Stimulated activated CD4-positive, alpha-beta T cell treated with anti-CD3 and anti-CD28 coated beads, Interleukin-1b, Interleukin-23, amount 100 ng/mL, for 1 hour (primary cell): ENCODE data around the gene BRINP2.

Experiments
- DNase-seq, 2 donors: peaks; one replicate each; pipeline ENCODE4 v3.0.0-alpha.2; 2020; ENCODE audit warnings: low read depth in 2 of 2

BRINP2 gene

GRCh38 chr1:177170756-177171535, at the start of gene BRINP2:
Gene BRINP2, plus strand, starts transcription at chr1:177170958. Its CDS starts 58,919 bp downstream, at chr1:177229877.
- no peak for DNase-seq

GRCh38 chr1:177122461-177123251, 48.1 kb upstream of the BRINP2 start:
- no peak for DNase-seq

- DNase-seq = no peak
Measured at GRCh38 chr1:177124577-177125278, 46.0 kb upstream of the BRINP2 start.

- DNase-seq = no peak
Measured at GRCh38 chr1:177126267-177126666, 44.5 kb upstream of the BRINP2 start.

GRCh38 chr1:177128665-177129281, 42.0 kb upstream of the BRINP2 start:
- DNase-seq = no peak

- no peak for DNase-seq
Measured at GRCh38 chr1:177130451-177130945, 40.3 kb upstream of the BRINP2 start.

- no peak for DNase-seq
Measured at GRCh38 chr1:177131723-177132122, 39.0 kb upstream of the BRINP2 start.

- no peak for DNase-seq
Measured at GRCh38 chr1:177132141-177132540, 38.6 kb upstream of the BRINP2 start.

- DNase-seq = no peak
Measured at GRCh38 chr1:177133977-177134538, 36.7 kb upstream of the BRINP2 start.

GRCh38 chr1:177135250-177135649, 35.5 kb upstream of the BRINP2 start:
- no peak for DNase-seq

- DNase-seq = no peak
Measured at GRCh38 chr1:177137814-177138213, 32.9 kb upstream of the BRINP2 start.

- DNase-seq = no peak
Measured at GRCh38 chr1:177138347-177138746, 32.4 kb upstream of the BRINP2 start.

- no peak for DNase-seq
Measured at GRCh38 chr1:177142010-177142409, 28.7 kb upstream of the BRINP2 start.

- DNase-seq = no peak
Measured at GRCh38 chr1:177142791-177143271, 27.9 kb upstream of the BRINP2 start.

GRCh38 chr1:177145106-177146070, 25.4 kb upstream of the BRINP2 start:
- DNase-seq = no peak

GRCh38 chr1:177146499-177146898, 24.3 kb upstream of the BRINP2 start:
- no peak for DNase-seq

- no peak for DNase-seq
Measured at GRCh38 chr1:177162243-177162642, 8.5 kb upstream of the BRINP2 start.

GRCh38 chr1:177163844-177164379, 6.8 kb upstream of the BRINP2 start:
- DNase-seq = no peak

- no peak for DNase-seq
Measured at GRCh38 chr1:177164380-177165068, 6.2 kb upstream of the BRINP2 start, which contains the start of gene ASTN1. Gene ASTN1, minus strand, starts transcription at chr1:177164712. Its CDS starts 36 bp downstream, at chr1:177164676.
